Inferior parietal cortex (tissue), 1 donor: ENCODE results near the gene ACKR2.

Experiments
- DNase-seq: peaks from one replicate; pipeline ENCODE4 v3.0.0-alpha.2; 2016; ENCODE audit errors: extremely low spot score

Gene ACKR2

GRCh38 chr3:42809202-42809601 lies at the start of gene ACKR2:
ACKR2 (plus strand) TSS chr3:42809445; CDS start chr3:42864503, 55,058 bp downstream.
- no peak for DNase-seq

- DNase-seq = no peak
Measured at GRCh38 chr3:42762046-42762724, 47.1 kb upstream of the ACKR2 start.

GRCh38 chr3:42763021-42763420 lies 46.2 kb upstream of the ACKR2 start:
- DNase-seq = peak; percentile 42

- DNase-seq = no peak
Measured at GRCh38 chr3:42764115-42764514, 45.1 kb upstream of the ACKR2 start.

- no peak for DNase-seq
Measured at GRCh38 chr3:42764561-42765295, 44.5 kb upstream of the ACKR2 start.

GRCh38 chr3:42769477-42770131 lies 39.6 kb upstream of the ACKR2 start:
- DNase-seq = no peak

- DNase-seq = no peak
Measured at GRCh38 chr3:42771271-42771670, 38.0 kb upstream of the ACKR2 start.

- DNase-seq = peak; percentile 89
Measured at GRCh38 chr3:42772670-42773408, 36.4 kb upstream of the ACKR2 start, which contains the start of gene CCDC13. CCDC13 (minus strand) TSS chr3:42773253; CDS start chr3:42758345, 14,908 bp downstream.

GRCh38 chr3:42773409-42773751 lies 35.9 kb upstream of the ACKR2 start:
- no peak for DNase-seq

GRCh38 chr3:42778644-42779043 lies 30.6 kb upstream of the ACKR2 start:
- DNase-seq = no peak

- DNase-seq = no peak
Measured at GRCh38 chr3:42780398-42780797, 28.8 kb upstream of the ACKR2 start.

- DNase-seq = peak; percentile 90
Measured at GRCh38 chr3:42780892-42781700, 28.1 kb upstream of the ACKR2 start.

- no peak for DNase-seq
Measured at GRCh38 chr3:42786212-42786611, 23.0 kb upstream of the ACKR2 start.

GRCh38 chr3:42786631-42787030 lies 22.6 kb upstream of the ACKR2 start:
- no peak for DNase-seq

GRCh38 chr3:42790714-42791229 lies 18.5 kb upstream of the ACKR2 start:
- no peak for DNase-seq

GRCh38 chr3:42795621-42796181 lies 13.5 kb upstream of the ACKR2 start:
- DNase-seq = no peak

GRCh38 chr3:42796332-42796885 lies 12.8 kb upstream of the ACKR2 start:
- DNase-seq = no peak

GRCh38 chr3:42799376-42799775 lies 9.9 kb upstream of the ACKR2 start:
- no peak for DNase-seq

- DNase-seq = no peak
Measured at GRCh38 chr3:42800251-42800650, 9.0 kb upstream of the ACKR2 start.

- DNase-seq = no peak
Measured at GRCh38 chr3:42801048-42801620, 8.1 kb upstream of the ACKR2 start.
